Spleen (tissue), 11 donors: ENCODE data around the gene LOXL1. TPM values are rescaled to one million over a fixed set of nuclear protein-coding genes. Genes with fewer than 3 reads are reported as not detected.
A peak's percentile ranks its signal among the peaks of the same experiment; 100 is the strongest.

Experiments used
- DNase-seq: peaks from one replicate; pipeline ENCODE4 v3.0.0-alpha.2; 2020
- H3K27ac ChIP-seq, 8 donors: fragments of 200-600 bp; sonication (generic) in 7 of 8; 1 replicate in 4 of 8; 2 replicates in 4 of 8; pipeline versions ENCODE4 v1.5.0 to v1.8.0; 2016 to 2021; ENCODE audit warnings: inconsistent platforms in 4 of 8, mild to moderate bottlenecking in 4 of 8, moderate library complexity in 1 of 8
- H3K27me3 ChIP-seq, 7 donors: fragments of 200-600 bp; sonication (generic) in 6 of 7; replicated peaks in 1 of 7; 1 replicate in 4 of 7; 2 replicates in 3 of 7; pipeline versions ENCODE4 v1.5.0 to v1.8.0; 2016 to 2021; ENCODE audit warnings: inconsistent platforms in 3 of 7, mild to moderate bottlenecking in 1 of 7
- H3K36me3 ChIP-seq, 6 donors: fragments of 200-600 bp; sonication (generic) in 5 of 6; 1 replicate in 4 of 6; 2 replicates in 2 of 6; pipeline versions ENCODE4 v1.5.0 to v1.8.0; 2016 to 2021; ENCODE audit warnings: inconsistent platforms in 2 of 6
- H3K4me1 ChIP-seq, 6 donors: fragments of 200-600 bp; sonication (generic) in 5 of 6; 1 replicate in 3 of 6; 2 replicates in 3 of 6; pipeline versions ENCODE4 v1.5.0 to v1.8.0; 2016 to 2021; ENCODE audit warnings: inconsistent platforms in 3 of 6
- H3K4me3 ChIP-seq, 8 donors: fragments of 200-600 bp; sonication (generic) in 7 of 8; 1 replicate in 4 of 8; 2 replicates in 4 of 8; pipeline versions ENCODE4 v1.5.0 to v1.8.0; 2016 to 2021; ENCODE audit warnings: inconsistent platforms in 4 of 8, mild to moderate bottlenecking in 4 of 8, moderate library complexity in 2 of 8
- H3K9me3 ChIP-seq, 8 donors: fragments of 200-600 bp; sonication (generic) in 7 of 8; 1 replicate in 4 of 8; 2 replicates in 4 of 8; pipeline versions ENCODE4 v1.5.0 to v1.8.0; 2016 to 2021; ENCODE audit warnings: inconsistent platforms in 4 of 8
- POLR2A ChIP-seq, 3 donors: fragments of 450-650 bp; IDR thresholded peaks; one replicate each; pipeline ENCODE4 v1.5.1; 2017; ENCODE audit warnings: antibody characterized with exemption in 3 of 3, mild to moderate bottlenecking in 1 of 3
- POLR2AphosphoS5 ChIP-seq, 3 donors: sonication (generic); formaldehyde crosslinking; IDR thresholded peaks; one replicate each; pipeline ENCODE4 v1.5.1; 2017; ENCODE audit warnings: antibody characterized with exemption in 3 of 3
- WGBS, 5 donors: extraction: QIAGEN DNeasy Blood & Tissue Kit in 3 of 5; methylation state at CpG; one replicate each; pipeline versions ENCODE4 v1.1.5 to v1.1.7; 2013 to 2018; 5-methylcytosine and 5-hydroxymethylcytosine counted together
- intact Hi-C: fragments of 100-400 bp; cut with DNase I; formaldehyde crosslinking; loops from one replicate; pipeline ENCODE4 v1.15.0; 2023; ENCODE audit warnings: low total_unique reads
- polyA plus RNA-seq, 3 donors: library from polyadenylated mRNA; stranded (reverse); fragments of 200-250 nt; gene quantifications; one replicate each; pipeline ENCODE4 v1.2.1, GENCODE V29; 2013
- total RNA-seq, 7 donors: library from RNA; depleted of rRNA in 3 of 7; stranded (reverse); fragments of >200 nt in 3 of 7; fragmentation: NEBNext Ultra II Directional in 4 of 7; extraction: Animal tissue kit (Norgen Biotek cat#: 25700) in 4 of 7; gene quantifications; one replicate each; pipeline versions ENCODE4 v1.1.0 to v1.2.1, GENCODE V29; 2016 to 2021
- TF ChIP-seq, protein P1 (sequence below), 11 experiments: fragments of 200-600 bp in 7 of 11; fragments of 450-650 bp in 4 of 11; sonication (generic) in 4 of 11; IDR thresholded peaks in 8 of 11; conservative IDR thresholded peaks in 3 of 11; 1 replicate in 7 of 11; 2 replicates in 4 of 11; pipeline versions ENCODE4 v1.4.0 to v1.8.0; 2016 to 2021; ENCODE audit warnings: antibody characterized with exemption in 11 of 11, inconsistent platforms in 4 of 11, mild to moderate bottlenecking in 1 of 11
- donor health status: healthy with polysubstance abuse.
- donor health status: DM: no; HTN: no; CAD: no; lungs with moderate emphysema.
- donor health status: DM: no; HTN: no; CAD: no.
- donor health status: Bipolar disorder and iron deficiency.
- donor health status: healthy.
- donor health status: DM: no; HTN: no; CAD: no.
- donor health status: DM: yes; HTN: yes; CAD: no.

The LOXL1 gene
- total and polyA plus RNA-seq, 10 donors, result 3.3 to 11.3 (median 8.1) TPM

DNA sequence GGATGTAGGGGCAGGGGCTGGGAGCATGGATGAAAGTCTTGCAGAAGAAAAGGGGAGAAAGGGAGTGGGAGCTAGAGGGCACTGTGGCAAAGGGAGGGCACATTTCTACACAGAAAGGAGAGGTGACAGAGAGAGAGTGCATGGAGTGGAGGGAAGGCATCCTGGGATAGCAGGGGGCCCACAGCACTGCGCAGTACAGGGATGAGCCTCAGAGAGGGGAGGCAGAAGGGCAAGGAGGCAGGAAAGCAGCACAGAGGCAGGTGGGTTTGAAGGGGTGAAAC is 60.5 kb downstream of the LOXL1 start:
- peaks cover 0 to 25% (median 0%) of the 10 kb centered on the region in 6 donors for H3K36me3 ChIP-seq
- no peaks in the 10 kb centered on the region for H3K27me3 ChIP-seq
- TF ChIP-seq POLR2AphosphoS5 (IDR thresholded peaks at IDR 0.05) (no peak), POLR2A (IDR thresholded peaks at IDR 0.05) (no peak)
- TF ChIP-seq, protein P1, sequence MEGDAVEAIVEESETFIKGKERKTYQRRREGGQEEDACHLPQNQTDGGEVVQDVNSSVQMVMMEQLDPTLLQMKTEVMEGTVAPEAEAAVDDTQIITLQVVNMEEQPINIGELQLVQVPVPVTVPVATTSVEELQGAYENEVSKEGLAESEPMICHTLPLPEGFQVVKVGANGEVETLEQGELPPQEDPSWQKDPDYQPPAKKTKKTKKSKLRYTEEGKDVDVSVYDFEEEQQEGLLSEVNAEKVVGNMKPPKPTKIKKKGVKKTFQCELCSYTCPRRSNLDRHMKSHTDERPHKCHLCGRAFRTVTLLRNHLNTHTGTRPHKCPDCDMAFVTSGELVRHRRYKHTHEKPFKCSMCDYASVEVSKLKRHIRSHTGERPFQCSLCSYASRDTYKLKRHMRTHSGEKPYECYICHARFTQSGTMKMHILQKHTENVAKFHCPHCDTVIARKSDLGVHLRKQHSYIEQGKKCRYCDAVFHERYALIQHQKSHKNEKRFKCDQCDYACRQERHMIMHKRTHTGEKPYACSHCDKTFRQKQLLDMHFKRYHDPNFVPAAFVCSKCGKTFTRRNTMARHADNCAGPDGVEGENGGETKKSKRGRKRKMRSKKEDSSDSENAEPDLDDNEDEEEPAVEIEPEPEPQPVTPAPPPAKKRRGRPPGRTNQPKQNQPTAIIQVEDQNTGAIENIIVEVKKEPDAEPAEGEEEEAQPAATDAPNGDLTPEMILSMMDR (IDR thresholded peaks at IDR 0.05 in 8 of 11, conservative IDR thresholded peaks at IDR 0.05 in 3 of 11), result no peak
- H3K9me3 ChIP-seq, result no peaks in the 10 kb centered on the region
- DNase-seq, result no peak
- 93 to 100% (median 95%) methylated on average over 1 of the region's 1 CpG for WGBS, 5 donors
- peak overlapping the region in 4 of 8 donors; percentile 85 to 97 (median 92) for H3K27ac ChIP-seq
- intact Hi-C loops, result no loop called here
- peaks cover 51 to 100% (median 90%) of the 10 kb centered on the region in 6 donors for H3K4me1 ChIP-seq
- no peak overlapping the region for H3K4me3 ChIP-seq

DNA sequence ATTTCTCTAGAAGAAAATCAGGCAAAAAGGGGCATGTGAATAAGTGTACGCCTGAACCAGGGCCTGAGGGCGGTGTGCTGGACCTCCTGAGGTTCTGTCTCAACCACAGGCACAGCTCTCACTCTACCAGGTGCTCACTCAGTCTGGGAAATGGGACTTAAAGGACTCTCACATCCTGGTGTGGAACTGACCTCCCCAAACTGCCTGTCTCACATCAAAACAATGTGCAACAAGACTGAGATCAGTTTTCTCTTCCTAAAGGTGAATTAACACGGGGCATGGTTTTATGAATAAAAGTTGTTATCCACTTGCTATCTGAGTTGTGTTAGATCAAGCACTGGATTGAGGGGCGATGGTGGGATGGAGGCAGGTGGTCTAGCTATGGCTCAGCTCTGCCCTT is 61.0 kb downstream of the LOXL1 start:
- WGBS, 5 donors, result 82 to 96% (median 93%) methylated on average over 4 of the region's 4 CpGs
- Histone ChIP-seq H3K27ac (peak overlapping the region in 7 of 8 donors; percentile 4 to 97 (median 85)), H3K4me1 (peaks cover 45 to 100% (median 87%) of the 10 kb centered on the region in 6 donors), H3K27me3 (no peaks in the 10 kb centered on the region), H3K9me3 (no peaks in the 10 kb centered on the region), H3K4me3 (no peak overlapping the region), H3K36me3 (peaks cover 0 to 25% (median 0%) of the 10 kb centered on the region in 6 donors)
- intact Hi-C loops, result no loop called here
- no peak for DNase-seq
- TF ChIP-seq POLR2A (IDR thresholded peaks at IDR 0.05) (no peak), POLR2AphosphoS5 (IDR thresholded peaks at IDR 0.05) (no peak)
- TF ChIP-seq, protein P1 (IDR thresholded peaks at IDR 0.05 in 8 of 11, conservative IDR thresholded peaks at IDR 0.05 in 3 of 11), result no peak

DNA sequence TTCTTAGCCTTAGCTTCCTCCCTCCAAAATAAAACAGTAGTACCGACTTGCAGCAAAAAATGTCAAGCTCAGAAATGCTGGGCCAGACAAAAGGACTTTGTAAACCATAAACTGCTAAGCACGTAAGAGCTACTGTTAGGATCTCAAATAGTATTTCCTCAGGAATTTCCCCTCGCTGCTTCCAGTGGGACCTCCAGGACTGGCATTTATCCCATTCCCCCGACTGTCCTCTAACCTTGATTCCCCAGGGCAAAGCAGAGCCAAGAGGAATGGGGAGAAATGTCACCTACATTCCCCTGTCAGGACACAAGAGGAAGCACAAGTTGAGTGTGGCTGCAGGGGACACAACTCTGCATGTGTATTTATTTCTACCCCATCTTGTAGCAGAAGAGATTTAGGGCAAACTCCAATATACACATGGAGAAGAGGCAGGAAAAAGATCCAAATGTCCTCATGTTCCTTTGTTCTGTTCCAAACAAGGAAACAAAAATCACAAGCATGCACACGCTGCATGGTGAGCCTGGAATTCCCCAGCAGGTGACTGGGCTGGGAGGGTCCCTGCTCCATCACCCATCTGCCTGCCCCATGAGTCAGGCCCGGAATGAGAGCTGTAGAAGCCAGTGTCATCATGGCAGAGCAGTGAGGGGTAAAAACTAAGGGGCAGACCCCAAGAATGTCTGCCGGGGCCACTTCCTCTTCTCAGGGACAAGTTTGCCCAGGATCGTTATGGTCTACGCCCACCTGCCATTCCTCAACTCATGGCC is 61.6 kb downstream of the LOXL1 start:
- 45 to 57% (median 53%) methylated on average over 9 of the region's 9 CpGs for WGBS, 5 donors
- no peaks in the 10 kb centered on the region for H3K9me3 ChIP-seq
- intact Hi-C loops, result no loop called here
- H3K27ac ChIP-seq, result peak overlapping the region in 7 of 8 donors; percentile 9 to 97 (median 85)
- no peak overlapping the region for H3K4me3 ChIP-seq
- H3K27me3 ChIP-seq, result no peaks in the 10 kb centered on the region
- TF ChIP-seq, protein P1 (IDR thresholded peaks at IDR 0.05 in 8 of 11, conservative IDR thresholded peaks at IDR 0.05 in 3 of 11), result no peak
- no peak for TF ChIP-seq POLR2AphosphoS5 (IDR thresholded peaks at IDR 0.05)
- TF ChIP-seq POLR2A (IDR thresholded peaks at IDR 0.05), result no peak
- peaks cover 0 to 25% (median 0%) of the 10 kb centered on the region in 6 donors for H3K36me3 ChIP-seq
- no peak for DNase-seq
- H3K4me1 ChIP-seq, result peaks cover 46 to 100% (median 87%) of the 10 kb centered on the region in 6 donors

DNA sequence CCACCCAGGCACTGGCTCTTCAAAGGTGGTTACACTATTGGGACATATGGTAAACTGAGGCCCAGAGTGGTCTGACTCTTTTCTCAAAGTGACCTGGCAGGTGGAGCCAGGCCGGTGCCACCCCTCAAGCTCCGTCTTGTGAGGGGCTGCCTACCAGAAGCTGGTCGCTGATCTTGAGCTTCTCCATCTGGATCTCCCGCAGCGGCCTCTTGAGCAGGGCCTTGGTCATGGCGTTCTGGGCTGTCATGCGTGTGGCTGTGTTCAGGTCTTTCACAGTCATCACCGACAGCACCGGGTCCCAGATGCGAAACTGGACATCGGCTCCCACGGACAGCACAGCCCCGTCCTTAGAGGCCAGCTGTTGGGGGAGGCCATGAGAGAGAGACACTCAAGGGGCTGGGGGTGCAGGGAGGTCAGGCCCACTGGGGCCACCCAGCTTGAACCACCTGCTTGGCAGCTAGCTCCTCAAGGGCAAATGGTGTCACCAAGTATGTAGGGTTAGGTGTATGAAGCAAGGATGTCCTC is 62.2 kb downstream of the LOXL1 start:
- Histone ChIP-seq H3K27ac (peak overlapping the region in 7 of 8 donors; percentile 9 to 97 (median 85)), H3K4me3 (no peak overlapping the region), H3K9me3 (no peaks in the 10 kb centered on the region), H3K27me3 (no peaks in the 10 kb centered on the region), H3K36me3 (peaks cover 0 to 22% (median 0%) of the 10 kb centered on the region in 6 donors), H3K4me1 (peaks cover 46 to 100% (median 87%) of the 10 kb centered on the region in 6 donors)
- TF ChIP-seq POLR2AphosphoS5 (IDR thresholded peaks at IDR 0.05), result no peak
- TF ChIP-seq, protein P1 (IDR thresholded peaks at IDR 0.05 in 8 of 11, conservative IDR thresholded peaks at IDR 0.05 in 3 of 11), result no peak
- TF ChIP-seq POLR2A (IDR thresholded peaks at IDR 0.05), result no peak
- intact Hi-C loops, result no loop called here
- 93 to 99% (median 95%) methylated on average over 11 to 13 of the region's 13 CpGs for WGBS, 5 donors
- no peak for DNase-seq
